Muscle layer of duodenum (tissue), 2 donors: ENCODE measurements around the gene STAMBPL1.

ENCODE experiments used
- H3K27ac ChIP-seq: one replicate; pipeline ENCODE4 v1.7.0; 2013; ENCODE audit warnings: mild to moderate bottlenecking, low read length
- H3K27me3 ChIP-seq: one replicate; pipeline ENCODE4 v1.7.0; 2013; ENCODE audit warnings: low read depth, mild to moderate bottlenecking, control low read depth, low read length
- H3K36me3 ChIP-seq, 2 donors: one replicate each; pipeline ENCODE4 v1.7.0; 2013; ENCODE audit warnings: low read length in 2 of 2, control low read depth in 1 of 2, mild to moderate bottlenecking in 1 of 2; ENCODE audit not compliant: insufficient read depth in 2 of 2, control insufficient read depth in 1 of 2
- H3K4me1 ChIP-seq, 2 donors: one replicate each; pipeline ENCODE4 v1.7.0; 2013; ENCODE audit warnings: low read length in 2 of 2, mild to moderate bottlenecking in 2 of 2, control low read depth in 1 of 2, moderate library complexity in 1 of 2; ENCODE audit not compliant: insufficient read depth in 2 of 2, control insufficient read depth in 1 of 2
- H3K4me3 ChIP-seq, 2 donors: one replicate each; pipeline ENCODE4 v1.7.0; 2013; ENCODE audit warnings: low read length in 2 of 2, low read depth in 1 of 2, mild to moderate bottlenecking in 1 of 2
- H3K9me3 ChIP-seq, 2 donors: one replicate each; pipeline ENCODE4 v1.7.0; 2013; ENCODE audit warnings: low read length in 2 of 2, control low read depth in 1 of 2, mild to moderate bottlenecking in 1 of 2; ENCODE audit not compliant: control insufficient read depth in 1 of 2
- donor health status: healthy.

Gene STAMBPL1

GRCh38 chr10:88911851-88912250 is 31.8 kb downstream of the STAMBPL1 start:
- Histone ChIP-seq H3K27ac (no peak overlapping the region), H3K27me3 (no peaks in the 10 kb centered on the region)

GRCh38 chr10:88913127-88913526 is 33.1 kb downstream of the STAMBPL1 start:
- H3K36me3 ChIP-seq, result peaks cover 0 to 4% of the 10 kb centered on the region in 2 donors
- no peaks in the 10 kb centered on the region for H3K27me3 ChIP-seq
- H3K9me3 ChIP-seq, result no peaks in the 10 kb centered on the region
- no peak overlapping the region for H3K27ac ChIP-seq
- H3K4me1 ChIP-seq, result peaks cover 4% of the 10 kb centered on the region in 2 donors
- no peak overlapping the region for H3K4me3 ChIP-seq

More at GRCh38 chr10:88911851-88912250, 31.8 kb downstream of the STAMBPL1 start:
- no peak overlapping the region for H3K4me3 ChIP-seq
- no peaks in the 10 kb centered on the region for H3K9me3 ChIP-seq
- H3K4me1 ChIP-seq, result peaks cover 4% of the 10 kb centered on the region in 2 donors
- peaks cover 0 to 4% of the 10 kb centered on the region in 2 donors for H3K36me3 ChIP-seq

- Histone ChIP-seq H3K9me3 (no peaks in the 10 kb centered on the region), H3K4me1 (peaks cover 4% of the 10 kb centered on the region in 2 donors), H3K27ac (no peak overlapping the region), H3K27me3 (no peaks in the 10 kb centered on the region), H3K36me3 (peaks cover 0 to under 1% of the 10 kb centered on the region in 2 donors), H3K4me3 (no peak overlapping the region)
These were observed 33.7 kb downstream of the STAMBPL1 start for GRCh38 chr10:88913788-88914187.

DNA sequence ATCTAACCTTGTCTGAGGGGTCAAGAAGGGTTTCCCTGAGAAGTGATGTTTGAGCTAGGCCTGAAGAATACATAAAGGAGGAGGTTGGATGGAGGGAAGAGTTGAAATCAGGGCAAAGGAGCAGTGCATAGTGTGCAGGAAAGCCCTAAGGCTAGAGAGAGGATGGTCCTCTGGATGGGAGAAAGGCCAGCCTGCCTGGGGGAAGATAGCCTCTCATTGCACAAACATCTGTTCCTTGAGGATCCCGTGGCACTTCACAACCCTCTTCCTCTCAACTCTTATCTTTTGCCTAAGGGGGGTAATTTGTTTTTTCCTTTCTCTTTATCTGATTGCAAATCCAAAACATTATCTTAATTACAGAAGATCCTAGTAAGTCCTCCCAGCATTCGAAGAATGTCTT is 35.7 kb downstream of the STAMBPL1 start:
- Histone ChIP-seq H3K27ac (no peak overlapping the region), H3K27me3 (no peaks in the 10 kb centered on the region), H3K36me3 (peaks cover 0 to 4% of the 10 kb centered on the region in 2 donors), H3K4me3 (no peak overlapping the region), H3K4me1 (peaks cover 4% of the 10 kb centered on the region in 2 donors), H3K9me3 (no peaks in the 10 kb centered on the region)

GRCh38 chr10:88916231-88916630 is 36.2 kb downstream of the STAMBPL1 start:
- H3K4me3 ChIP-seq, result no peak overlapping the region
- no peaks in the 10 kb centered on the region for H3K27me3 ChIP-seq
- H3K9me3 ChIP-seq, result no peaks in the 10 kb centered on the region
- H3K36me3 ChIP-seq, result peaks cover 0 to 4% of the 10 kb centered on the region in 2 donors
- no peak overlapping the region for H3K27ac ChIP-seq
- peaks cover 4% of the 10 kb centered on the region in 2 donors for H3K4me1 ChIP-seq

DNA sequence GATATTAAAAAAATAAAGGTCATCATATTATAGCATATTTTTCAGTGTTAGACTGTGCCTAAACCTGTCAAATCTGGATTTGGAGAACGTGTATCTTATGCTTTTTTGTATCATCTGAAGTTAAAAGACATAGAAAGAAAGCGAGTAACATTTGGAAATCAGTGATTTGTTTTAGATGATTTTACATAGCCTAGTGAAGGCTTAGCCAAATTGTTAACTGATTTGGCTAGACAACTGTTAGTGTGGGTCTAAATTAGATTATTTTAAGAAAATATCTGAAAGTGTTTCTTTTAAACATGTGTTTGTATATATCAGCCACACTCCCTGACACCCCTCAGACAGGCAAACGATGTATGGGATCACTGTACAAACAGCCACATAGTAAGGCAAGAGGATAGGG is 36.9 kb downstream of the STAMBPL1 start:
- Histone ChIP-seq H3K27ac (no peak overlapping the region), H3K4me1 (peaks cover 4% of the 10 kb centered on the region in 2 donors), H3K36me3 (peaks cover 0 to 4% of the 10 kb centered on the region in 2 donors), H3K9me3 (no peaks in the 10 kb centered on the region), H3K27me3 (no peaks in the 10 kb centered on the region), H3K4me3 (no peak overlapping the region)

- no peak overlapping the region for H3K4me3 ChIP-seq
- no peaks in the 10 kb centered on the region for H3K9me3 ChIP-seq
- H3K27me3 ChIP-seq, result no peaks in the 10 kb centered on the region
- no peak overlapping the region for H3K27ac ChIP-seq
- H3K4me1 ChIP-seq, result peaks cover 4% of the 10 kb centered on the region in 2 donors
- peaks cover 0 to 4% of the 10 kb centered on the region in 2 donors for H3K36me3 ChIP-seq
These were observed 38.3 kb downstream of the STAMBPL1 start for GRCh38 chr10:88918191-88918905.

DNA sequence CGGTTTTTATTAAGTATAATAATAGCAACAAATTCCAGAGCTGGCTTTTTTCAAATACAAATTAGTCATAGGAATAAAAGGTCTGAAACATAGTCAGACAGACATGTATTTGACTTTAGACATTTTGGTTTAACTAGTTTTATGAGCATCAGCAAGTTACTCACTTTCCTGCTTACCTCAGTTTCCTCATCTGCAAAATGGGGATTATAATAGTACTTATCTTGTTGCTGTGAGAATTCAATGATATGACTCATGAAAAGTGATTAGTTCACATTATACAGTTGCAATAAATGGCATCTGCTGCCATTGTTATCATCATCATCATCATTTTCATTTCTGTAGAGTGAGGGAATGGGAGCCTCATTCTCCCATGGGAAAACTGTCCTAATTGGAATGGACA is 39.0 kb downstream of the STAMBPL1 start:
- H3K4me3 ChIP-seq, result no peak overlapping the region
- peaks cover 0 to 4% of the 10 kb centered on the region in 2 donors for H3K36me3 ChIP-seq
- H3K4me1 ChIP-seq, result no peaks in the 10 kb centered on the region
- H3K9me3 ChIP-seq, result no peaks in the 10 kb centered on the region
- no peak overlapping the region for H3K27ac ChIP-seq
- no peaks in the 10 kb centered on the region for H3K27me3 ChIP-seq

GRCh38 chr10:88920198-88920597 is 40.2 kb downstream of the STAMBPL1 start:
- Histone ChIP-seq H3K36me3 (peaks cover 0 to 4% of the 10 kb centered on the region in 2 donors), H3K4me3 (no peak overlapping the region), H3K27me3 (no peaks in the 10 kb centered on the region), H3K27ac (no peak overlapping the region), H3K4me1 (no peaks in the 10 kb centered on the region), H3K9me3 (no peaks in the 10 kb centered on the region)

DNA sequence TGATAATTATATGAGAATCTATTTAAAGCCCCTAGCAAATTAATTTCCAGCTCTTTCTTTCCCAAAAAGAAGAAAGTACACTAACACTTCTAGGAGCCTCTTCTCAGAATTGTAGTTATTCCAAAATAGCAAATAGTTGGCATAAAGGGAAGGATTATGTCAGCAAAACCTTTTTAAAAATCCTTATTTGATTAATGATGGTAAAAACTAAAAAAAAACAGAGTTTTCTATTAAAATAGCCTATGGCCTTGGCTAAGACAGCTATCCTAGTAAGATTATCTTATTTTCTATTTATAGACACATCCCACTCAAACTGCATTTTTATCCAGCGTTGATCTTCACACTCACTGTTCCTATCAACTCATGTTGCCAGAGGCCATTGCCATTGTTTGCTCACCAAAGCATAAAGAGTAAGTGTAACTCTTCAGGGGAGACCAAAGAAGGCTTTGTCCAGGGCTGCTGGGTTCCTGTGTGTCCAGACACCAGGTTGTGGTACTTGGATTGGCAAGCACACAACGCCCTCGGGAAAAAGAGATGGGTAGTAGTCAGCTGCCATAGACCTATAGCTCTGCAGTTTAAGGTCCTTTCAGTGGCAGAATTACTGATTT is 41.0 kb downstream of the STAMBPL1 start:
- Histone ChIP-seq H3K4me1 (peaks cover 0 to 4% of the 10 kb centered on the region in 2 donors), H3K4me3 (no peak overlapping the region), H3K9me3 (no peaks in the 10 kb centered on the region), H3K36me3 (peaks cover 0 to 4% of the 10 kb centered on the region in 2 donors), H3K27me3 (no peaks in the 10 kb centered on the region), H3K27ac (no peak overlapping the region)

DNA sequence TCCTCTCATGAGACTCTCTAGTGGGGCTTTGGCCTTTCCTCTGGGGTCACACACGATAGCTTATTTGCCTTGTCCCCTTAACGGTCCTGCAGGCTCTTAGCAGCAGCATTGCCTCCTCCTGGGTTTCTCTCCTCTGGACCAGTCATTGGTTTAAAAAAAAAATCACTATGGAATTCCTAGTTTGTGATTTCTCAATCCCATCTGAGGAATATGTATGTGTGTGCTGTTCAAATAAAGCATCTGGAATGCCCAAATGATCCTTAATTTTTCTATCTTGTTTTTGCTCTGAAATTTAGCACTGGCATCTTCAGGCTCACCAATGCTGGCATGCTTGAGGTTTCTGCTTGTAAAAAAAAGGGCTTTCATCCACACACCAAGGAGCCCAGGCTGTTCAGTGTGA is 42.0 kb downstream of the STAMBPL1 start:
- peaks cover 0 to 4% of the 10 kb centered on the region in 2 donors for H3K36me3 ChIP-seq
- no peak overlapping the region for H3K27ac ChIP-seq
- H3K27me3 ChIP-seq, result no peaks in the 10 kb centered on the region
- no peak overlapping the region for H3K4me3 ChIP-seq
- H3K4me1 ChIP-seq, result peaks cover 0 to 7% of the 10 kb centered on the region in 2 donors
- no peaks in the 10 kb centered on the region for H3K9me3 ChIP-seq
